ENCODE results near the gene COL6A2.
"Not testable (repeated sequence)": the region's sequence is repeated elsewhere in the genome, so short reads cannot be mapped to it uniquely, and the experiment has no call there.

COL6A2 gene

DNA sequence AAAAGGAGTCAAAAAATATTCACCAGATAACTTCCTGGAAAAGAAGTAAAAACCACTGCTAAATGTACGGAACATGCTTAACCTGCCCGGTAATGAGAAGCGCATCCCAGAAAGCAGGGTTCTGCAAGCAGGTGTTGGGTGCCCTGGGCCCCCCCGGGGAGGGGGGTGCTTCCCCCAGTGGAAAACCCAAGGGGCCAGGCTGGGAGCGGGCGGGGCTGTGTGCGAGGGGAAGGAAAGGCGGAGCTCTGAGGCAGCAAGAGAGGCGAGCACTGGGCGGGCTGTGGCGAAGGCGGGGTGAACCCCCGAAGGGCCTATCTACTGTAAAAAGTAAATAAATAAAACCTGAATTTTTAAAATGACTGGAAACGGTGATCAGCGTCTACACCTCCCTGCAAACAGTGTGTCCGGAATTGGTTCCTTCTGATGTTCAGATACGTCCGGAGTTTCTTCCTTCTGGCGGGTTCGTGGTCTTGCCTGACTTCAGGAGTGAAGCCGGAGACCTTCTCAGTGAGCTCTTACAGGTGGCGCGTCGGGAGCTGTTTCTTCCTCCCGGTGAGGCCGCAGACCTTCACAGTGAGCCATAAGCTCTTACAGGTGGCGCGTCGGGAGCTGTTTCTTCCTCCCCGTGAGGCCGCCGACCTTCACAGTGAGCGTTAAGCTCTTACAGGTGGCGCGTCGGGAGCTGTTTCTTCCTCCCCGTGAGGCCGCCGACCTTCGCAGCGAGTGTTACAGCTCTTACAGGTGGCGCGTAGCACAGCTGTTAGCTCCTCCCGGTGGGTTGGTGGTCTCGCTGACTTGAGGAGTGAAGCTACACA is 44.1 kb downstream of the COL6A2 start:
- DNase-seq (ENCODE audit: low read depth in 2 of 2), result no peak

DNA sequence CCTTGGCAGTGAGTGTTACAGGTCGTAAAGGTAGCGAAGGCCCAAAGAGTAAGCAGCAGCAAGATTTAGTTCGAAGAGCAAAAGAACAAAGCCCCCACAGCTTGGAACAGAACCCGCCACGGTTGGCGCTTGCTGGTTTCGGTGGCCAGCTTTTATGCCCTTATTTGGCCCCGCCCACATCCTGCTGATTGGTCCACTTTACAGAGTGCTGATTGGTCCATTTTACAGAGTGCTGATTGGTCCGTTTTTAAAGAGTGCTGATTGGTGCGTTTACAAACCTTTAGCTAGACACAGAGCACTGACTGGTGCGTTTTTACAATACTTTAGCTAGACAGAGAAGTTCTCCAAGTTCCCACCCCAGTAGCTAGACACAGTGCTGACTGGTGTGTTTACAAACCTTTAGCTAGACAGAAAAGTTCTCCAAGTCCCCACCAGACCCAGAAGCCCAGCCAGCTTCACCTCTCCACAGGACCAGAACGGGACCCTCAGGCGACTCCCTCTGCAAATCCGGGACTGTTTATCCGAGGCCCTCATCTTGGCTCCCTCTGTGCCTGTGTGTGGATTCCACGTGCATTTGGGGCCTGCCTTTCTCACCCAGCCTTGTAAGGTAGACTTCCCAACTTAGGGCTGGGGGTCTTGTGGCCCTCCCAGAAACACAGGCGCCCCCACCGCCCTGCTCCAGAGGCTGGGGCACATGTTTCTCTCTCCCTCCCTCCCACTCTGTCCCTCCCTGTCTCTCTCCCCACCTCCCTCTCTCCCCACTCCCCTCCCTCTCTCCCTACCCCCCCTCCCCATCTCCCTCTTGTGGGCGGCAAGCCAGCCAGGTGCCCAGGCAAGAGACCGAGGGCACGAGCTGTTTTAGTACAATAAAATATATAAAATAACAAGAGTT is 44.9 kb downstream of the COL6A2 start:
- no peak for DNase-seq (ENCODE audit: low read depth in 2 of 2)

DNA sequence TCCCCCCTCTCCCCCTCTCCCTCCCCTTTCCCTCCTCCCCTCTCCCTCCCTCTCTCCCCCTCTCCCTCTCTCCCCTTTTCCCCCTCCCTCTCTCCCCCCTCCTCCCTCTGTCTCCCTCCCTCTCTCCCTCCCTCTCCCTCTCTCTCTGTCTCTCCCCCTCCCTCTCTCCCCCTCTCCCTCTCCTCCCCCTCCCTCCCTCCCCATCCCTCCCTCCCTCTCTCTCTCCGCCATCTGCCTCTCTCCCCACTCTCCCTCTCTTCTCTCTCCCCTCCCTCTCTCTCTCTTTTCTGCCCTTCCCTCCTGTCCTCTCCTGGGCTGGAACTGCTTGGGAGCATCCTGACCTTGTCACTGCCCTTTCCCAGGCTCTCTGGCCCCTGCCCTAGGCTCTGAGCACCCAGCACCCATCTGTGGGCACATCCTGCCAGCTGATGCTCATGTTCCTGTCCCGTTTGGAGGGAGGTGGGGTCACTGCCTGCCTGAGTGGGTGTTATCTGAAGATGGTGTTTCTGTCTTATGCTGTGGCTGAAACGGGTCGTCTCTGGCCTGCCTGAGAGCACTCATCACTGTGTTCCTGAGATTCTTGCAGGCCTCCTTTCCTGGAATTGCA is 46.7 kb downstream of the COL6A2 start:
- no peak for DNase-seq (ENCODE audit: low read depth in 2 of 2)

DNA sequence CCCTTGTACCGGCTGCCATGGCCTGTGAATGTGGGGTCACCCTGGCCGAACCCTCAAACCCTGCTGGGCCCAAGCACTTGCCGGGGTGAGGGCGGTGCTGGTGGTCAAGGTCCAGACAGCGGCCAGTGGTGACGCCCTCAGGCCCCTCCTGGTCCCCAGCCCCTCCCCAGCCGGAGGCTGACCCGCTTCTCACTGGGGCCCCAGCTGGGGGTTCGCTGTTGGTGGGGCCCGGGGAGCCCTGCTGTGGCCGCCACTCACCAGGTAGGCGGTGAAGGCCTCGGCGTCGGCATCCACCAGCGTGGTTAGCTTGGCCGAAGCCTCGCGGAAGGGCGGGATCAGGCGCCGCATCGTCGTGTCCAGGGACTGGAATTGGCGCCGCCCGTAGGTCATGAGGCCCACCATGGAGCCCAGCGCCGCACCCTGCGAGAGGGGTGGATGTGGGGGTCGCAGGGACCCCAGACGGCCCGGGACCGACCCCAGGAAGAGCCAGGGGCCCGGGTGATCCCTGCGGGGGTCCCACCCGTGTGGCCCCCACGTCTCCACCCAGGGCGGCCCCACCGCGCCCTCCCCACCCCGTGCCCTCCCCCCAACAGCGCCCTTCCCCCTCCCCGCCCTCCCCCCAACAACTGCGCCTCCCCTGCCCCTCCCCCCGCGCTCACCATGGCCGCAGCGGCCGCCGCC is 47.4 kb downstream of the COL6A2 start:
- DNase-seq (ENCODE audit: low read depth in 2 of 2), result no peak

DNA sequence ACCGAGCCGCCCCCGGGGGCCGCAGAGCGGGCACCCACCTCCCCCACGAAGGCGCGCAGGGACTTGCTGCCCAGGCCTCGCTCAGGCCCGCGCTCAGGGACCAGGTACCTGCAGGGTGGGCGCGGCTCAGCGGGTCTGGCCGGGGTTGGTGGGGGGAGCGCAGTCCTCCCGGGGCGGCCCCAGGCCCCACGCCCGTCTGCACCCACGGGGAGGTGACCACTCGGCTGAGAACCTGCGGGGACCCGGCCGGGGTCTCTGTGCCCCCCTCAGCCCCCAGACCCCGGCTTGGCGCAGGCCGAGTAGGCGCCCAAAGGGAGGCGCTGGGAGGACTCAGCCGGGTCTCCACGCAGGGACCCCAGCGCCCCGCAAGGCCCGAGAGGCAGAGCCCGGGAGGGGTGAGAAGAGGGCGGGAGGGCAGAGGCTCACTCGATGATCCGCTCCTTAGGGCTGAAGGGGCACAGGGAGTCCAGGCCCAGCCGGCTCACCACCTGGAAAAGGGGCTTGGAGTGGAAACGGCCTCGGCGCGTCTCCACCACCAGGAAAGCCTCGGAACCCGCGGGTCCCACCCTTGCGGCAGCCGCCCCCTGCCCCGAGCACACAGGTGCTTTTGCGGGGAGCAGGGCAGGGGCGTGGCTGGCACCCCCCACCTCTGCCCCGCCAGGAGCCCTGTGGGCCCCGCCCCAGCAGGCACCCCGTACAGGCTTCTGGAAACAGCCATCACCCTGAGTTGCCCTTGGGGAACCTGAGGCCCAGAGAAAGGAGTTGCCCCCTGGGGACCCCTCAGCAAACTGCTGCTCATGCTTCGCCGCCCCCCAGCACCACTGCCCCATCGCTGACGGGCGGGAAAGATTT is 48.2 kb downstream of the COL6A2 start:
- DNase-seq (ENCODE audit: low read depth in 2 of 2), result no peak

DNA sequence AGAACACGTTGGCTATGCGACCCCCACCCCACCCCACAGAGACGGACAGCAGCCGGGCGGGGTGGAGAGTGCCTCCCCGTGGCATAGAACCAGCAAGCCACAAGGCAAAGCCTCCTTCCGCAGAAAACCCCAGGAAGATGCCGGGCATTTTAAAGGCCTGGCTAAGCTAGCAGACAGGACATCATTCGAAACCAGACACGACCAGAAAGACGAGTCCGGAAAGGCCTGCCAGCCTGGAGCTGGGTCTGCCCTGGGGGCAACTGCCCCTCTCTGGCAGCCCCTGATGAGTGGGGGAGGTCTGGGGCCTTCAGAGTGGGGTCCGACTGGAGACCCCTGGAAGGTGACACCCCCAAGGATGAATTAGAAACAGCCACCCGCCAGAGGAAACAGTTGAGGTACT is 48.9 kb downstream of the COL6A2 start:
- DNase-seq (ENCODE audit: low read depth in 2 of 2), result no peak

DNA sequence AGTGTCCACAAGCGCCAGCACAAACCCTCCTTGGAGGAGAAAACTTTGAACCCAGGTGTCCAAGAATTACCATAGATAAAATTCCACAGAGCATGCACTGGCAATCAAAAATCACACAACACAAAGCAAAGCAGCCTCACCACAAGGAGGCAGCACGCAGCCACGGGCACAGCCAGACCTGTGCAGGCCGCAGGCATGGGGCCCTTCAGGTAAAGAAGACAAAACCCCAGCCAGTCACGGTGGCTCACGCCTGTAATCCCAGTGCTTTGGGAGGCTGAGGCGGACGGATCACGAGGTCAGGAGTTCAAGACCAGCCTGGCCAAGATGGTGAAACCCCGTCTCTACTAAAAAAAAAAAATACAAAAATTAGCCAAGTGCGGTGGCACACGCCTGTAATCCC is 49.5 kb downstream of the COL6A2 start:
- not testable (repeated sequence) for DNase-seq (ENCODE audit: low read depth in 2 of 2)

DNA sequence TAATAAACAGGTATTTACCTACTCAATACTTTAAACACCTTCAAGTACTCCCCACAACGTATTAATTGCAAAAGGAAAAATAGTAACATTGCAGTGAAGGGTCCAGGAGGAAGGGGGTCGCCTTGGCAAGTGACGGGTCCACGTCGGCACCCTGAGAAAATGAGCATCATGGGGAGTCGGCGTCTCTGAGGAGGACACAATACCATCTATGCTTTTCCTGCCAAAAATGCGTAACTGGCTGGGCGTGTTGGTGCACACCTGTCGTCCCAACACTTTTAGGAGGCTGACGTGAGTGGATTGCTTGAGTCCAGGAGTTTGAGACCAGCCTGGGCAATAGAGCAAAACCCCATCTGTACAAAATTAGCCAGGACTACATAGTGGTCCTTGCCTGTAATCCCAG is 50.2 kb downstream of the COL6A2 start:
- DNase-seq (ENCODE audit: low read depth in 2 of 2), result no peak

DNA sequence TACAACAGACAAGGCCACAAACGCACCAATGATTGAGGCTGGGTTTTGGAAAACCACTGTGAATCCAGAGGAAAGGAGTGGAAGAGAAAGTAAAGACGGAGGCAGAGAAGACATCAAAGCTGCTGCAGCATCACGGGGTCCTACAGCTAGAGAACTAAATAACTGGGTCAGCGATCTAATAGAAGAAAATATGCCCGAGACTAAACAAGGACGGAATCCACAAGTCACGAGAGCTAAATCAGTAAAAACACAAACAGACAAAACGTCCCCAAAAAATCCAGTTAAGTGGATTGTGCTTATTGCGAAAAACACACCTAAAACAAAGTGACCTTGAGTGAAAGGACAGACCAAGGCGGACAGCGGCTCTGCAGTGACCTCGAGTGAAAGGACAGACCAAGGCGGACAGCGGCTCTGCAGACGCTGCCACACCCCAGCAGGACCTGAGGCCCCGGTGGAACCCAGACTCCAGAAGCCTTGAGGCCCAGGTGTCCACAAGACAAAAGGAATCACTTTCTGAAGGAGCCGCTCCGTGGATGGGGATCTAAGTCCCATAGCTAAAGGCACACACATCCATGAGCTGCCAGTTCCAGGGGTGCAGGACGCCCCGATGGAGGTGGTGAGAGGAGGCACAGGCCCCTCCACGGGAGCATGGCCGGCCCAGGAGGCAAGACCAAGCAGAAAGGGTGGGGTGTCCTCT is 51.4 kb downstream of the COL6A2 start:
- DNase-seq (ENCODE audit: low read depth in 2 of 2), result no peak

DNA sequence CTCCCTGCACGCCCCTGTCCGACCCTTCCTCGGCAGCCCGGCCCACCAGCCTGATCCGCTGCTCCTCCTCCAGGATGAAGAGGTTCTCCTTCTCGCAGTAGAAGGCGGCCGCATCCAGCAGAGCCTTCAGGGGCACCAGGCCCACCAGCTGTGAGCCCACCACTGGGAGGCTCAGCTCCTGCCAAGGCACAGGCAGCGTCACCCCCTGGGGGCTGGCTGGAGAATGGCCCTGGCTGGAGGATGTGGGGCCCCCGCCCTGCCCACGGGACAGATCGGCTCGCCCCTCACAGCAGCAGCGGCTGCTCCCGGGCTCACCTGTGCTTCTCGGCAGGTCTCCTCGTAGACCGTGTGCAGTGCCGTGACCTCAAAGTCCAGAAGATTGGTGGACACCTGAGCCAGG is 52.2 kb downstream of the COL6A2 start:
- no peak for DNase-seq (ENCODE audit: low read depth in 2 of 2)

DNA sequence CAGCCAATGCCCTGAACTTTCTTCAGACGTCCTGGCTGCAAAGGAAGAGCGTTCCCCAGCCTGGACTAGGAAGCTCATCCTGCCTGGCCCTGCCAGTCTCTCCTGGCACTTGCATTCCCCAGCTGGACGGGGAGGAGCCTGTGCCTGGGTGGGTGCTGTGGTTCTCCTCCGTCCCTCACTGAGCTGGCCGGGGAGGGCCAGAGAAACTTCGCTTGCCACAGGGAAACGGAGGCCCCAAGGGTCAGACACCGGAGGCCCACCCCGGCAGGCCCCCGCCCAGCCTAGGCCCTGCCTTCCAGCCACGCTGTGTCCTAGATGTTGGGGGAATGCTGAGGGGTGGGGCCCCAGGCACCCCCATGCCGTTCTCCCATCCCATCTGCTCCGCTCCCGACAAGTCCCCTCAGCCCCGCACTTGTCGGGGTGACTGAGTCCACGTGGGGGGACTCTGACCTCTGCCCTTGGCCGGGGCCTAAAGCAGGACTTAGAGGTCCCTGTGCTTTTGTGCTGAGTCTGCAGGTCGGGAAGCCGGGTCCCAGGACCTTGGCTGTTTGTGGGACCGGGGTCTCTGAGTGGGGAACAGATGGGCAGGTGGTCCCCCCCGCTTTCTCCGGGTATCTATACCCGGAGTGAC is 52.7 kb downstream of the COL6A2 start:
- no peak for DNase-seq (ENCODE audit: low read depth in 2 of 2)

DNA sequence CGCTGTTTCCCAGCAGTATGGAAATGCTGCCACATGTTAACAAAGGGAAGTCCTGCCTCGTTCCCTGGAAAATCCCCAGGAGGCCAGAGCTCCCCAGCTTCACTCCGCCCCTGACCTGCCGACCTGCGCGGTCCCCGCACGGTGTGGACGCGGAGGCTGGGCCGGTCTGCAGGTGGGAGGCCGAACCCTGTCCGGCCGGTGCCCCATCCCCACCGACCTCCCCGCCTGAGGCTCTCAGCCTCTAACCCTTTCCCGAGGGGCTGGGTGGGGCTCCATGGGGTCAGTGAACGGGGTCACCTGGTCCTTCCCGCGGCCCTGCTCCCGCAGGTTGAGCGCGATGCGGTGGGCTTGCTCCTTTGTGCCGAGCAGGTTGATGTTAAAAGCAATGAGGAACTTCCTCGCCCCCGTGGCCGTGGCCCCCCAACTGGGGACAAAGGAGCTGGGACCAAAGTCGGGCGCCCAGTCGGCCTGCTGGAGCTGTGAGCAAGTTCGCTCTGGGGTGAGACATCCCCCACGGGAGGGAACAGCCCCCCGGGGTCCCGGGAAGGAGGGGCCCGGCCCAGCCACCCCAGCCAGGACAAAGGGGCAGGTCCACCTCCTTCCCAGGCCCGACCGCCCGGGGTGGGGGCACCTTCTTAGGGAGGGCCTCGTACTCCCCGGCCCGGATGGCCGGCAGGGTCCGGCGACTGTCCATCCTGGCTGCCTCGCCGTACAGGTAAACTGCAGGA is 53.5 kb downstream of the COL6A2 start:
- no peak for DNase-seq (ENCODE audit: low read depth in 2 of 2)

DNA sequence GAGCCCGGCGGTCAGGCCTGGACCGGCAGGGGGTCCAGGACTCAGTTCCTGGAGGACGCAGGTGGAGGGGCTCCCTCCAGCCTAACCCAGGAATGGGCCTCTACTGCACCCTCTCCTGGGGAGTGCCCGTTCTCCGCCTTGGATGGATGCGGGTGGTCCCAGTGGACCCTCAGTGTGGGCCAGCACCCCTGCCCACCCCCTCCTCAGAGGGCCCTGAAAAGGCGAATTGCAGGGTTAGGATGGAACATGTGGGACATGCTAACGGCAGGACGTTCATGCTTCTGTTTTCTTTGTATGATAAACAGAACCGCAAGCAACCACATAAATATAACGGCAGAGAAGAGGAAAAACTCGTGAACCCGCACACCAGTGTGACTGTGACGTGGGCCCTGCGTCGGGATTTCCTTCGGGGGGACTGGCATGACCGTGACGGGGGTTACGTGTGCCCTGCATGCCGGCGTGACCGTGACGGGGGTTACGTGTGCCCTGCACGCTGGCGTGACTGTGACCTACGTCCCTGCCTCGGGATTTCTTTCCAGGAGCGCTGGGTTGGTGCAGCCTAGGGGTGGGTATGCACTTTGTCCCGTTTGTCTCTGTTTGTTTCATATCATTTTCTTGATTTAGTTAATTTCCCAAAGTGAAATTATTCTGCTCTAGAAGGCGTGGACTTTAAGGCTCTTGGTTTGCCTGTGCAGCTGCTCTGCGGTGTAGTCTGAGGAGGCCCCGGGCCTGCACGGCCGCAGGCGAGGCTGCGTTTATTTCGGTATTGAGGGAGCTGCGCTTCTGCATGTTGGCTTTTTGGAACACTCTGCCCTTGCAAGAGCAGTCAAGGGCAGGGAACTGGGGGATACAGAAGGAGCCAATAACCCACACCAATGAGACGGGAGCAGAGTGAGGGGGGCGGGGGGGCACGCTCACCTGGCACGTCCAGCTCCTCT is 54.3 kb downstream of the COL6A2 start:
- DNase-seq (ENCODE audit: low read depth in 2 of 2), result no peak

DNA sequence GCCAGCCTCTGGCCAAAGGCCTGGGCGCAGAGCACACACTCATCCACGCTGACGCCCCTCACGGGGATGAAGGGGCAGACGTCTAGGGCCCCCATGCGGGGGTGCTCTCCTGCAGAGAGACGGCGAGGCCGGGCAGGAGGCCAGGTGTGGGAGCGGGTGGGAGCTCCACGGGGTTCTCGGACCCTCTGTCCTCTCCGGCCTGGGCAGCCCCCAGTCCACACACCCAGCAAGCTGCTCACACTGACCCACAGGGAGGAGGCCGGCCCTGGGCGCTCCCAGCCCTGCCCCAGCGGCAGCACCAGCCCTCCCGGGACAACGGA is 55.0 kb downstream of the COL6A2 start:
- DNase-seq (ENCODE audit: low read depth in 2 of 2), result no peak

DNA sequence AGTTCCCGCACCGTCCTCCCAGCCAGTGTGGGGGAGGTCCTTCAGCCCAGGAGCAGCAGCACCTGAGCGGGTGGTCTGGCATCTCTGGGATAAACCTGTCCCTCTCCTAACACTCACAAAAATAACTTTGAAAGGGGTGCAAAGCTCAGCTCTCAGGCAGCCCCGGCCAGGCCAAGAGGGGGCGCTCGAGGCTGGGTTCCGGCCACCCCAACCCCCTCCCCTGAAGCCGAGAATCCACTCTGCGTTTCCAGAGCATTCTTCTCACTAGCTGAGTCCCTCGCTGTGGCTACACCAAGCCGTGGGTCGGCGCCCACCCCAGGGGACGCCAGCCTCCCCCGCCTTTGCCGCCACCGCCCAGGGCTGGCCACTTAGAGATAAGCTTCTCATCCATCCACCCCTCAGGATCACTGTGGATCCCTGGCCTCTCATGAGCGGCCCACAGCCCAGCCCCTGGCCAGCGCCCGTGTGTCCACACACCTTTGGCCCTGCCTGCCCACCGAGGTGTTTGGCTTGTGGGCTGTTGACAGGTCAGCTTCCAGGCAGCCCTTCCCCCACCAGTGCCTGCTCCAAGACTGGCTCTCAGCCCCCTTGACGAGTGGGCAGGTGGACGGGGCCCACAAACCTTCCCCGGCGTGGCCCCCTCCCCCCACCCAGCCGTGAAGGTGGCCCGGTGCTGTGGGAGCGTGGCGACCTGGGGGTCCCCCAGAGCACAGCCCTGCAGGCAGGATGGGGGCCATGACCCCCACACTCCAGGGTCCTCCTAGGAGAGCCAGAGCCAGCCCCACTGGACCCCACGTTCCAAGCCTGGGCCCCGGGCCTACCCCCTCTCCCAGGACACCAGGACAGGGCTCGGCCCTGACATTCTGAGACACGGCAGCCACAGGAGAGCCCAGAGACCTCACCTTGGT is 55.6 kb downstream of the COL6A2 start:
- peak in 1 of 2 donors; percentile 13 for DNase-seq (ENCODE audit: low read depth in 2 of 2)

DNA sequence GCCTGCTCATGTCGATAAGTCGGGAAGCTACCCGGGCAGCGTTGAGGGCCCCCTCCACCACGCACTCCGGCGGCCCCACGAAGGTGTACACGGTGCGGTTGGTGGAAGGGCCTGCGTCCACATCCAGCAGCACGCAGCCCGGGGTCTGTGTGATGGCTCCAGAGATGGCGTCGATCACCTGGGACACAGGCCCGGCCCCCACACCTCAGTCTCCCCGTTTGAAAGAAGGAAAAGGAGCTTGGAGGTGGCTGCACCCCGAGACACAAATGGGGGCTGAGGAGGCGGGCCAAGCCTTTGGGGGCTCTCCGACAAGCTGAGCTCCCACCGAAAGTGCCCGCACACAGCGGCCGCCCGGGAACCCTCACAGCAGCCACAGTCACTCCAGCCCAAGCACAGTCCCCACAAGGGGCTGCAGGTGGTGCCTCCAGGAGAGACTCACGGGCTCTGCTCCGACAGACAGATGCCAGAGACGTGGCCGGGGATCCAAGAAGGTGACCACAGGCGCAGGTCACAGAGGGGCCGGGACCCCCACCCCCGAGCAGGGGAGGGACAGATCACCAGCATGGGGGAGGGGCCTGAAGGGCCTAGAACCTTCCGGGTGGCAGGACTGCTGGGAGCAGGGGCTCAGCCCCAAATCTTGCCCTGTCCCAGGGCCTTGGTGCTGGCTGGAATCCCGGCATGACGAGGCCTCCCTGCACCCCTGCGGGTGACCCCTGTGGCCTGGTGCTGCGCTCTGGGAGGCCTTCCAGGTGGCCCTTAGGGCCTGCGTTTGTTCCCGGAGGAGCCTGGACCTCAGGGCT is 56.4 kb downstream of the COL6A2 start:
- DNase-seq (ENCODE audit: low read depth in 2 of 2), result no peak

Measured in activated CD8-positive, alpha-beta memory T cell treated with anti-CD3 and anti-CD28 coated beads for 4 hours (primary cell).